SK-N-SH treated with all-trans-retinoic acid at 6 μM for 48 hours (cell line): ENCODE measurements around the gene LYRM1.
"Not testable (repeated sequence)": the region's sequence is repeated elsewhere in the genome, so short reads cannot be mapped to it uniquely, and the experiment has no call there.

Experiments
- ATAC-seq: fragments of 200-7000 bp; cut with Tn5 transposase; 3 replicates; pipeline ENCODE4 v1.9.1; 2020; ENCODE audit warnings: mild to moderate bottlenecking, moderate library complexity
- CREB5 ChIP-seq: fragments of 250-450 bp; sonication (Bioruptor Pico); IDR thresholded peaks from 2 replicates; pipeline ENCODE4 v1.5.1; 2020; ENCODE audit warnings: low read depth, mild to moderate bottlenecking, moderate library complexity
- CSRNP3 ChIP-seq: fragments of 250-450 bp; sonication (Bioruptor Pico); IDR thresholded peaks from 2 replicates; pipeline ENCODE4 v1.5.1; 2021; ENCODE audit warnings: mild to moderate bottlenecking, moderate library complexity
- ESRRG ChIP-seq: fragments of 250-450 bp; sonication (Bioruptor Pico); IDR thresholded peaks from 2 replicates; pipeline ENCODE4 v1.6.1; 2021; ENCODE audit warnings: mild to moderate bottlenecking
- GLIS3 ChIP-seq: fragments of 250-450 bp; sonication (Bioruptor Pico); IDR thresholded peaks from 2 replicates; pipeline ENCODE4 v1.5.0; 2020; ENCODE audit warnings: mild to moderate bottlenecking, moderate library complexity
- ISL1 ChIP-seq: fragments of 250-450 bp; sonication (Bioruptor Pico); IDR thresholded peaks from 2 replicates; pipeline ENCODE4 v2.1.2; 2022; ENCODE audit warnings: mild to moderate bottlenecking, moderate library complexity
- OSR1 ChIP-seq: fragments of 250-450 bp; sonication (Bioruptor Pico); IDR thresholded peaks from 2 replicates; pipeline ENCODE4 v1.8.0; 2022; ENCODE audit warnings: moderate library complexity, mild to moderate bottlenecking, inconsistent platforms
- PATZ1 ChIP-seq: fragments of 250-450 bp; sonication (Bioruptor Pico); IDR thresholded peaks from 2 replicates; pipeline ENCODE4 v1.8.0; 2020; ENCODE audit warnings: mild to moderate bottlenecking, moderate library complexity, borderline replicate concordance
- POU6F1 ChIP-seq: fragments of 250-450 bp; sonication (Bioruptor Pico); IDR thresholded peaks from 2 replicates; pipeline ENCODE4 v1.8.0; 2021; ENCODE audit warnings: low read depth, mild to moderate bottlenecking, moderate library complexity, borderline replicate concordance
- PPARA ChIP-seq: fragments of 250-450 bp; sonication (Bioruptor Pico); IDR thresholded peaks from 2 replicates; pipeline ENCODE4 v1.5.0; 2020; ENCODE audit warnings: mild to moderate bottlenecking, borderline replicate concordance
- RARB ChIP-seq: fragments of 250-450 bp; sonication (Bioruptor Pico); IDR thresholded peaks from 2 replicates; pipeline ENCODE4 v1.8.0; 2021; ENCODE audit warnings: mild to moderate bottlenecking, moderate library complexity
- SNAI2 ChIP-seq: fragments of 250-450 bp; sonication (Bioruptor Pico); IDR thresholded peaks from 2 replicates; pipeline ENCODE4 v1.5.0; 2020; ENCODE audit warnings: mild to moderate bottlenecking, moderate library complexity
- TSHZ2 ChIP-seq: fragments of 250-450 bp; sonication (Bioruptor Pico); IDR thresholded peaks from 2 replicates; pipeline ENCODE4 v1.5.0; 2020; ENCODE audit warnings: mild to moderate bottlenecking, moderate library complexity
- ZC3H10 ChIP-seq: fragments of 250-450 bp; sonication (Bioruptor Pico); IDR thresholded peaks from 2 replicates; pipeline ENCODE4 v1.5.1; 2021; ENCODE audit warnings: mild to moderate bottlenecking, moderate library complexity
- ZFP3 ChIP-seq: fragments of 250-450 bp; sonication (Bioruptor Pico); IDR thresholded peaks from 2 replicates; pipeline ENCODE4 v1.5.0; 2020; ENCODE audit warnings: mild to moderate bottlenecking, moderate library complexity
- ZFP30 ChIP-seq: fragments of 450-650 bp; formaldehyde crosslinking; IDR thresholded peaks from 2 replicates; pipeline ENCODE4 v1.5.0; 2022; ENCODE audit warnings: mild to moderate bottlenecking, moderate library complexity
- ZNF565 ChIP-seq: fragments of 450-650 bp; formaldehyde crosslinking; conservative IDR thresholded peaks from 2 replicates; pipeline ENCODE4 v1.5.0; 2020; ENCODE audit warnings: low read depth, mild to moderate bottlenecking, moderate library complexity
- ZNF8 ChIP-seq: fragments of 450-650 bp; formaldehyde crosslinking; IDR thresholded peaks from 2 replicates; pipeline ENCODE4 v1.5.0; 2020; ENCODE audit warnings: mild to moderate bottlenecking, moderate library complexity

The LYRM1 gene

GRCh38 chr16:20859699-20860098 lies 40.9 kb upstream of the LYRM1 start (continued):
- TF ChIP-seq CREB5 (CRISPR knock-in tag) = no peak
- TF ChIP-seq, all 23 proteins: peak for 0

- TF ChIP-seq ZFP3 (CRISPR knock-in tag) = no peak
- TF ChIP-seq RARB (CRISPR knock-in tag) = no peak
- no peak for TF ChIP-seq ZFP30 (CRISPR knock-in tag)
- no peak for TF ChIP-seq SNAI2 (CRISPR knock-in tag)
- no peak for TF ChIP-seq OSR1 (CRISPR knock-in tag)
- TF ChIP-seq ISL1 (CRISPR knock-in tag) = no peak
- TF ChIP-seq CSRNP3 = no peak
- no peak for TF ChIP-seq ZNF565
- no peak for TF ChIP-seq GLIS3
- TF ChIP-seq TSHZ2 (CRISPR knock-in tag) = no peak
- no peak for TF ChIP-seq ESRRG (CRISPR knock-in tag)
- TF ChIP-seq CREB5 (CRISPR knock-in tag) = no peak
- TF ChIP-seq ZNF8 = no peak
- TF ChIP-seq, all 23 proteins: peak for 0
- ATAC-seq = no peak
These were observed 40.2 kb upstream of the LYRM1 start for GRCh38 chr16:20860361-20860760.

GRCh38 chr16:20860995-20861394 lies 39.6 kb upstream of the LYRM1 start:
- not testable (repeated sequence) for ATAC-seq

GRCh38 chr16:20862162-20862960 lies 38.2 kb upstream of the LYRM1 start:
- no peak for ATAC-seq
- TF ChIP-seq PPARA (no peak), POU6F1 (CRISPR knock-in tag) (no peak), CREB5 (CRISPR knock-in tag) (no peak), ZC3H10 (no peak), PATZ1 (CRISPR knock-in tag) (no peak), ZFP30 (CRISPR knock-in tag) (no peak)
- TF ChIP-seq, all 23 proteins: peak for 0

- not testable (repeated sequence) for ATAC-seq
These were observed 36.2 kb upstream of the LYRM1 start for GRCh38 chr16:20864376-20864775.
